HUDEP-2 (cell line): ENCODE results near the gene CYP2C9.

Experiments
- DNase-seq, 76 experiments: peaks; one replicate each; lab custom pipeline; 2025; ENCODE audit not compliant: unreplicated experiment in 76 of 76; lab: John Stamatoyannopoulos, UW

The CYP2C9 gene

GRCh38 chr10:95035332-95036295 is 97.2 kb downstream of the CYP2C9 start:
- no peak for DNase-seq

GRCh38 chr10:95039281-95039680 is 100.8 kb downstream of the CYP2C9 start:
- no peak for DNase-seq
